Measurements from ENCODE around the gene SLC12A4.

GRCh38 chr16:67936124-67936879 lies 32.1 kb downstream of the SLC12A4 start, which contains the start of gene PSMB10:
- TF ChIP-seq CTCF (conservative IDR thresholded peaks at IDR 0.05; ENCODE audit: low read depth in 2 of 2) (peak in 1 of 2 experiments; percentile 21; a peak in 1 of 4 replicates), POLR2AphosphoS5 (IDR thresholded peaks at IDR 0.05; ENCODE audit: low read depth) (no peak), EZH2 (IDR thresholded peaks at IDR 0.05; ENCODE audit: low read depth, unreplicated experiment) (no peak), NANOG (IDR thresholded peaks at IDR 0.05; ENCODE audit: borderline replicate concordance) (no peak), JUNB (IDR thresholded peaks at IDR 0.05; ENCODE audit: unreplicated experiment) (no peak), REST (IDR thresholded peaks at IDR 0.05; ENCODE audit: unreplicated experiment) (no peak), STAT1 (IDR thresholded peaks at IDR 0.05; ENCODE audit: unreplicated experiment) (no peak), CREB1 (CRISPR knock-in tag; IDR thresholded peaks at IDR 0.05; ENCODE audit: low read depth) (no peak), EZH2phosphoT487 (IDR thresholded peaks at IDR 0.05; ENCODE audit: unreplicated experiment) (no peak), ZNF331 (CRISPR knock-in tag; IDR thresholded peaks at IDR 0.05; ENCODE audit: low read depth) (no peak), ZNF114 (CRISPR knock-in tag; IDR thresholded peaks at IDR 0.05) (no peak), ETS1 (IDR thresholded peaks at IDR 0.05) (no peak)
